C4-2B (cell line): ENCODE results near the gene STK11IP.

Experiments
- H3K27ac ChIP-seq: fragments of 450-650 bp; 2 replicates; pipeline ENCODE4 v1.5.1; 2017
- CTCF ChIP-seq: fragments of 450-650 bp; conservative IDR thresholded peaks from 2 replicates; pipeline ENCODE4 v1.5.1; 2017; ENCODE audit warnings: mild to moderate bottlenecking
- ZFX ChIP-seq: fragments of 450-650 bp; IDR thresholded peaks from 2 replicates; pipeline ENCODE4 v1.6.1; 2017

The STK11IP gene

GRCh38 chr2:219665926-219666325 lies 68.3 kb downstream of the STK11IP start:
- no peak overlapping the region for H3K27ac ChIP-seq
- no peak for TF ChIP-seq ZFX
- TF ChIP-seq CTCF, result no peak
